ENCODE results near the gene PRDM16. TPM values are rescaled to one million over a fixed set of nuclear protein-coding genes. Genes with fewer than 3 reads are reported as not detected.
A peak's percentile ranks its signal among the peaks of the same experiment; 100 is the strongest.

The PRDM16 gene
- total and polyA plus RNA-seq, 2 of the 13 experiments (the other 11 are each of a cell fraction or from before 2014, with no cell fraction given): 0.15 to 0.81 TPM

GRCh38 chr1:3471356-3472087 lies 402.5 kb downstream of the PRDM16 start (continued):
- TF ChIP-seq NFKB2 (CRISPR knock-in tag; IDR thresholded peaks at IDR 0.05; ENCODE audit: borderline replicate concordance) (peak; percentile 68; the same call in 1 of the 2 replicates), ZNF431 (CRISPR knock-in tag; IDR thresholded peaks at IDR 0.05; ENCODE audit: borderline replicate concordance, low read depth) (no peak), IRX3 (CRISPR knock-in tag; IDR thresholded peaks at IDR 0.05; ENCODE audit: borderline replicate concordance, low read depth) (0 out of 2 replicates have a peak, but pooled peaks have one; percentile 65), JUND (CRISPR knock-in tag; IDR thresholded peaks at IDR 0.05) (0 out of 2 replicates have a peak, but pooled peaks have one; percentile 52), ZBTB10 (CRISPR knock-in tag; IDR thresholded peaks at IDR 0.05; ENCODE audit: borderline replicate concordance) (peak; percentile 69; the same call in 1 of the 2 replicates), ZBTB40 (IDR thresholded peaks at IDR 0.05) (no peak), ZBTB40 (CRISPR knock-in tag; IDR thresholded peaks at IDR 0.05) (no peak), GLI4 (CRISPR knock-in tag; IDR thresholded peaks at IDR 0.05; ENCODE audit: borderline replicate concordance) (peak; percentile 37; the same call in 1 of the 2 replicates), ZBTB14 (CRISPR knock-in tag; IDR thresholded peaks at IDR 0.05) (no peak), KDM6A (CRISPR knock-in tag; IDR thresholded peaks at IDR 0.05; ENCODE audit: low read depth) (peak; percentile 63; the same call in 1 of the 2 replicates), CERS6 (CRISPR knock-in tag; IDR thresholded peaks at IDR 0.05) (no peak), TBX2 (CRISPR knock-in tag; IDR thresholded peaks at IDR 0.05; ENCODE audit: borderline replicate concordance) (peak; percentile 88; the same call in 1 of the 2 replicates), TFAP4 (IDR thresholded peaks at IDR 0.05; ENCODE audit: borderline replicate concordance, low read depth) (peak; percentile 81; the same call in 1 of the 2 replicates)
